Activated naive CD4-positive, alpha-beta T cell treated with Interleukin-2 at 50 U/mL for 16 hours (primary cell): ENCODE results near the gene NELL1.

Experiments used
- DNase-seq: peaks from one replicate; pipeline ENCODE4 v3.0.0-alpha.2; 2020

Gene NELL1

DNA sequence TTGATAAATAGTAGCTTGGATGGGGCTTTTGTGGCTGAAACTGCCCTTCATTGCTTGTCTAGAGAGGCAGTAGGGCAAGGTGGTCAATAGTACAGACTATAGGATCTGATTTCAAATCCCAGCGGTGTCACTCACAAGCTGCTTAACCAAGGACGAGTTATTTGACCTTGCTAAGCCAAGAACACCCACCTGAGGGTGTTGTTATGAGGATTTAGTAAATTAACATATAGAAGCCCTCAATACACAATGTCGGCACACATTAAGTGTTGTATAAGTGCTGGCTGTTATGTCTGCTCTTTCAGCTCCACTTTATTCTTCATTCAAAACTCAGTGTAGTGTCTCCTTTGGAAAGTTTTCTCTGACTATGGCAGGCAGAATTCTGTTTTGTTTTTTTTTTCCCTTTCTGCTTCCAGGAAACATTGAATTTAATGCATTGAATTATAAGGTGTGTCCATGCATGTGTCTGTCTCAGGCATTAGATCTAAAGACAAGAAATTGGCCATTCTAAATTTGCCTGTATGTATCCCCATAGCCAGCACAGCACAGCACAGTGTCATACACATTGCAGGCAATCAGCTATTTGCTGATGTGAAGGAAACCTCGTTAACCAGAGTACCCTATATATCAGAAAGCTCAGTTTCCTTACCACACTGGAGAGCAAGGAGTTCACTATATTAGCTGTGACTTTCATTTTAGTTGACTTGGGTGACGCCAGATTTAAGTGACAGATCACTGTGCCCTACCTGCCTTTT, 212.1 kb downstream of the NELL1 start:
- DNase-seq = no peak

DNA sequence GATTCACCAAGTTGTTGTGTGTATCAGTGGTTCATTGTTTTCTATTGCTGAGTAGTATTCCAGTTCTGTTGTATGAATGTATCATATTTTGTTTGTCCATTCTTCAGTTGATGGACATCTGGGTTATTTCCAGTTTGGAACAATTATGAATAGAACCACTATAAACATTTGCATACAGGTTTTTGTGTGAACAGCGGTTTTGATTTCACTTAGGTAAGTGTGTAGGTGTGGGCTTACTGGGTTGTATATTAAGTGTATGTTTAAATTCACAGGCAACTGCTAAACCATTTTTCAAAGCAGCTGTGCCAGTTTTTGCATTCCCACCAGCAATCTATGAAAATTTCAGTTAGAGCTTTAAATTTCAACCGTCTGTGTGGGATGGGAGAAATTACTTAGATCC, 217.8 kb downstream of the NELL1 start:
- DNase-seq = no peak

DNA sequence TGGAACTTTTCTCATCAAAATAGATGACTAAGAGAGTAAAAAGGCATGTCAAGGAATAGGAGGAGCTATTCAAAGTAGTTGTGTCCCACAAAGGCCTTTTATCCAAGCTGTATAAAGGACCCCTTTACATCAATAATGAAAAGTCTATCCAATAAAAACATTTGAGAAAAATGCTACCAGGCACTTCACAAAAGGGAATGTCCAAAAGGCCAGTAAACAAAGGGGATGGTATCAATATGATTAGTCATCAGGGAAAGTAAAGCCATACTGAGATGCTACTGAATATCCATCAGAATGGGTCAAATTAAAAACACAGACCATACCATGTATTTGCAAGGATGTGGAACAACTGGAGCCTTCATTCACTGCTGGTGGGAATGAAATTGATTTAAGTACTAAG, 224.9 kb downstream of the NELL1 start:
- DNase-seq = no peak

DNA sequence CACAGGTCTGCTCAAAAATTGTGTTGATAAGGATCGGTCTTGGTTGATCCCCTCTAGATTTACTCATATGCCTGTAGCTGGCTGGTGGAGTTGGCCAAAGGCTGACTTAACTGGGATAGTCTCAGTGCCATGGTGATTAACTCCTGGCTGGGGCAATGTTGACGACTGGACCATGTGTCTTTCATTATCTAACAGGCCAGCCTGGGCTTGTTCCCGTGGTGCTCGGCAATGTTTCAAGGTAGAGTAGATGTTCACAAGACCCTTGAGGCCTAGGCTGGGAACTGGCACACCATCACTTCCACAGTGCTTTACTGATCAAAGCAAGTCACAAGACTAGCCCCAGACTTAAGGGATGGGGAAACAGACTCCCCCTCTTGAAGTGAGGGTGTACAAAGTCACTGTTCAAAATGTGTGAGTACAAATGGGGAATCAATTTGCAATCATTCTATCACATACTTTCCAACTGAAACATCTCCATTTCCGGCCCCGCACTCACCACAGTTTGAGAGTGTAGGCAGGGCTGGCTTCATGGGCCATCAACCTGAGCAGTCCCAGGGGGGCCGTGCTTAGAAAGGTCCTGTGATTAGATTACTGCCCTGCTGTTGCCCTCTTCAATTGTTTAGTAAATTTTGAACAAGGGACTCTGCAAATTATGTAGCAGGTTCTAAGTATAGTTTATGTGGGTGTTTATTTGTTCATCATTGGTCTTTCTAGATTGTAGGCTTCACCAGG, 240.8 kb downstream of the NELL1 start:
- no peak for DNase-seq

DNA sequence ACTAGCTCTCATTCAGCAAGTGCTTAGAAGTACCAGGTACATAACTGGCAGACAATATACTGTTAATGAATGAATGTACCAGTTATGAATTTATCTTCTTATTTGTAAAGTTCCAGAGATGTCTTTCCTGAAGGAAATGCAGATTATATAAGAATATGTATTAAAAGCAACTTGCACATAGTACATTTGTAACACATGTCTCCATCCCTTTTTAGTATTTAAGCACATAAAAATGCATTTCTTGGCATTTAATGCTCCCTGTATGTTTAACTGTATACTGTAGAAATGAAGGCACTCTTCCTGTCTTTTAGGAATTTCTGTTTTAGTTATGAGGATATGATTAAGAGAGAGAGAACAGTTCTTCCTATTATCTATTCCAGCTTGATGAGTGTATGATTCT, 241.3 kb downstream of the NELL1 start:
- DNase-seq = no peak

DNA sequence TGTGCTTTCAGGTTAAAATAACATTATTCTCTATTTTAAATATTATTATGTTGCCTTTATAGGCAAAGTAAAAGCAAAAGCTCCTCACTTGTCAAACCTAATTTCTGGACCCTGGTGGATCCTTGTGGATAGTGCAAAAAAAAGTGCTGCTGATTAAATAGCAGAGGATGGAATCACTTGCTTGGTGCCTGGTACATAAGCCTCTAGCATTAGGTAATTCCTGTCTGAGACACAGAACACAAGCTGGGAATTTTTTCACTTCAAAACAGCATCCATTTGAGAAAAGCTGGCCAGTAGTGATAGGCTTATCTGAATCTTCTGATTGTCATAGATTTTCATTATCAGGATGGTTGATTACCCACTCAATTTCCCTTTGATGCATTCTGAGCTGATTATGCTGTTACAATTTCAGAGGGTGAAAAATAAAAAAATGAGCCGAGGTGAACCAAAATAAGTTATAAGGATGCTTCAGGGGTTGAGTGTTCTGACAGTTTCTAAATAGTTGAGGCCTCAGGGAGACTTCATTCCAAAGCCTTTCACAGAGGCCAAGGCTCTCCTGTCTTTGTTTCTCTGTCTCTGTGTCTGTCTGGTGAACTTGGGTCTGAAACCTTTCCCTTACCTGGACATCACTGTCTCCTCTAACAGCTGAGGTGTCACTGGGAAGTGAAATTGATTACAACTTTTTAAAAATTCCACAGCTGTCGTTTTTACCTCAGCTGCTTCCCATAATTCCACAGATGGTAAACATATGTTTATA, 242.9 kb downstream of the NELL1 start:
- no peak for DNase-seq

DNA sequence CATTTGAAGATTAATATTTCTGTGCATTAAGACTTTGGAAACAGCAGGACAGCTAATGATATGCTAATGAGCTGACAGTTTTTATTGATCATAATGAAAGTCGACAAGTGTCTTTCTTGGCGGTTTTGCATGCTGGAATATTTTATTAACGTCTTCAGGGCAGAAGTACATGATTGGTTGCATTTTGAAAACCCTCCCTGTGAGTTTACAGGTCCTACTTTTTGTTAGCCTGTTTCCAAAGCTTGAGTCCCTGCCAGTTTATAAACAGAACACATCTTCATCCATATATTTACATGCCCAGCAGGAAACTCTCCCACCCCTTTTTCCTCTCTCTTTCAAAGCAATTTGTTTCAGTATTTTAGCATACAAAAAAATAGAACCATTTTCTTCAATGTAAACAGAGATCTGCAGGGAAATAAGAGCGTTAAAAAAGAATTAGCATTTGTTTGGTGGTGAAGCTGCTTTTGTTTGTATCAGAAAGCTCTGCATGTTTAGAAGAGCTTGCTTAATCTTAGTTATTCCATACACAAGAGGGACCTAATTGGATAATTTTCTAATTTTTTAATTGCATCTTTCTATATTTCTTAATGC, 243.6 kb downstream of the NELL1 start:
- DNase-seq = no peak

DNA sequence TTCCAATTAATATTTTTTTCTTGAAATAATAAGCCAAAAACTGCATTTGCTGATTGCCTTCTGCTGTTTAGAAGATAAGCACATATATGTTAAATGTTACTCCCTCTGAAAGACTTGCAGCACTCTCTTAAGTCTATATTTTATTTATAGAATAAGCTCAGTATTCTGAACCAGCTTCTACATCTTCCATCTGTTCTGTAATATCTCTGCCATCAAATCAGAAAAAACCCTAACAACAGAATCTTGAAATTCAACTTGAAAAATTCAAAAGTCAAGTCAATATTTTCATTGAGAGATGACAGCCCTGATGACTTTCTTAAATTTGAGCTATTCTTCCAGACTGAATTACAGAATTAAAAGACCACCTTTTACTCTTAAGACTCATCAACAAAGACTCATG, 247.9 kb downstream of the NELL1 start:
- DNase-seq = no peak

DNA sequence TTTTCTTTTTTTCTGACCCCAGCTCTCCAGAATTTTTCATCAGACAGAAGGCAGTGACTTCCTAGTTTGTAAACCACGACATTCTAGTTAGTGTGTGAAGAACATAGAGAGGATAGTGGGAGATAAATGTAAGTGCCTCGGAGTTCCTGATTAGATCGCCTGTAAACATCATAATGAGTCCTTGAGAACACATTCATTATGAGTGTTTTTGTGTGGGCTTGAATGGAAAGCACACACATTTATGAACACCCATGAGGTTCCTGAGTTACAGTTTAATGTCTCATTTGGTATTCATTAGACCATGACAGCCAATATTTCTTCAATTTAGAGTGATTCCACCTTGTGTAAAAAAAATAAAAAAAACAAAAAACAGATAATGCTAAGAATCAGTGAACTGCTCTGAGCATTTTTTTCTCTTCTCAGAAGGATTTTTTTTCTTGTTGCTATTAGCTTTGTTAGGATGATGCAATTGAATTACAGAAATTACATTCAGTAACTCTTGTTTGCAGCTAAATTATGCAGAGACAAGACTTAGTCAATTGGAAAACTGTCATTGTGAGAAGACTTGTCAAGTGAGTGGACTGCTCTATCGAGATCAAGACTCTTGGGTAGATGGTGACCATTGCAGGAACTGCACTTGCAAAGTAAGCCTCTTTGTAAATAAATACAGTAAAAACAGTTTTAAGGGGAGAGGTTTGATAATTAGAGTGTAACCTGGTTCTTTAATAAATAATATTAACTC, 257.6 kb downstream of the NELL1 start:
- no peak for DNase-seq

DNA sequence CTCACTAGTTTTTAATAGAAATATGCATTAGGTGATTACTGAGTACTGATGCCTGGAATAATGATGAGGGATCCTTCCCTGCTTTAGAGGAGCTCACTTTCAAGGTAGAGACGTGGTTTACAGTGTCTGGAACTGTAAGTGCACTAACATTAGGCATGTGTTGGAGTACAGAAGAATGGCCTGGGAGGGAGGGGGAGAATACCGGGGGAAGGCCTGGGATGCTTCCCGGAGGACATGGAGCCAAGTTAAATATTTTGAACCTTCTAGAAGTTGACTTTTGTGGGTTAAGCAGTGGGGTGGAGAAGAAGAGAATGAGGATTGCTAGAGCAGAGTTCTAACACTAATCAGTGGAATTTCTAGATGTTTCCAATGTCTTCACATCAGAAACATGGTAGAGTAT, 261.6 kb downstream of the NELL1 start:
- DNase-seq = no peak

DNA sequence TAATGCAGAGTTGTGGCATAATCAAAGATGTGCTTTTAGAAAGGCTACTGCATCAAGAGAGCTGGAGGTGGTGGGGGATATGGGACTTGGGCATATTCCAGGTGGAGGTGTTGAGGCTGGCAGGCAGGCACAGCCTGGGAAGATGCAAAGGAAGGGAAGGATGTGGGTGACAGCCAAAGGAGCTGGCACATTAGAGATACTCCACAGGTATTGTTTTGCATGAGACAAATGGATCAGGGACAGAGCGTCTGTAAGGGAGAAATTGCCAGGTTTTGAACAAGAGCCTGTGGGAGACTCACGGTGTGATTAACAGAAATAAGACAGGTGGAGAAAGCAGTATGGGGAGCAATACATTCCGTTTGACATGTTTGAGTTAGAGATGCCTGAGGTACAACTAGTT, 263.7 kb downstream of the NELL1 start:
- DNase-seq = no peak

DNA sequence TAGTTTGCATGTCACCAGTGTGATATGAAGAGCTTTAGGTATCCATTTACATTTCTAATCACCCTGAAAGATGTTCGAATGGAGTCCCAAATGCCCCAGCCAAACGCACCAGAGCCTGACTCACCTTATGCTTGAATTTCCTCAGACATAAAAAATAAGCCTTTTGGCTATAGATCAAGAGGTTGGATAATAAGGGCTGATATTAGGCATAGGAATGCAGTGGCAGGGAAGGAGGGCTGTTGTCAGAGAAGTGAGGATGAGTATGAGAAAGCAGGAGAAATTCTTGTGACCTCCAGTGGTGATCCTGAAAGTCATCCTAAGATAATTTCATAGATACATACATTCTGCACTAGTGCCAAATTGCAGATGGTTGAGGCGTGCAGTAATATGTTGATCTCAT, 264.6 kb downstream of the NELL1 start:
- DNase-seq = no peak

DNA sequence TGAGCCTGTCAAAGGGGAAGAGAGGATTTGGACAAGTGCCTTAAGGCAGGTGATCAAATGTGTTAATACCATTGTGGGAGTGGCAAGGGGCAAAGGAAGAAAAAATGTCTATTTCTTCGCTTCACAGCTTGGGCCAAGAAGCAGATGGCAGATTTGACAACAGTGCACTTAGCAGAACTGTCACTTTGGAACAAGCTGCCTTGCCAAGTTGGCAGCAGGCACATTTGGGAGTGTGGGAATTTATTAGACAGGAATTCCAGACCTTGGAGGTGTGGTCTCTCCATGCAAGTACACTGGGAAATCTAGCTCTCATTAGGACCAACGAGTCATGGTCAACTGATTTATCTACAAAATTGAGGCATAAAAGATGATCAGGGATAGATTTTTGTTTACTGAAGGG, 265.1 kb downstream of the NELL1 start:
- DNase-seq = no peak

DNA sequence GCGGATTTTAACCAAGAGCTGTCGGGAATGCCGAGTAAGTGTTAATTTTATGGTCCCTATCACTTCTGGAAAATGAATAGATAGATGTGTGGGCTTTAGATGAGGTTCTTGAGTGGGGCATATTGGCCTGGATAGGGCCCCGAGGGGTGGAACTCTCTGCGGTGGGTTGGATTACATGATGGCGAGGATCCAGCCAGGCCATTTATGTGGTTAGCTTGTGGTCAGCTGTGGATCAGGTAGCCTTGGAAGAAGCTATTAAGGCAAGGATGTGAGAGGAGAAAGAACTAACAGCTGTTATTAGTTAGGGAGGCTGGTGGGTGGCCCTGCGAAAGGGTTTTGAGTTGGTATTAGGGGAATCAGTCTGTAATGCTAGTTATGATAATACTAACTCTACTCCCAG, 268.4 kb downstream of the NELL1 start:
- no peak for DNase-seq

DNA sequence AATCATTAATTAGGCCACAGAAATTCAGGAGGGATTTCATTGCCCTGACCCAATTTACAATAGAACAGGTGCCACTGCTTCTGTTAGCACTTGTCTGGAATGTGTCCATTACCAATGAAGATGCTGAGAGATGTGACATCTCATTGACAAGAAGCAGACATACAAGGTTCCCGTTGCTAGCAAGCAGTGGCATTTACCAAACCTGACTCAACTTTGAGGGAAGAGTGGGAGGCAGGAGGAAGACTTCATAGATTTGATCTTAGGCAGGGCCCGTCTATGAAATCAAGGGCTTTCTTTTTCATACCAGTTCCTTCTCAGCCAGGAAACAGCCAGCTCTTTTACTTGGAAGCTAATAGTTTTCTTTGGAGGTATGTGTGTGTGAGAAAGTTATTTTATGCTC, 280.2 kb downstream of the NELL1 start:
- DNase-seq = no peak

DNA sequence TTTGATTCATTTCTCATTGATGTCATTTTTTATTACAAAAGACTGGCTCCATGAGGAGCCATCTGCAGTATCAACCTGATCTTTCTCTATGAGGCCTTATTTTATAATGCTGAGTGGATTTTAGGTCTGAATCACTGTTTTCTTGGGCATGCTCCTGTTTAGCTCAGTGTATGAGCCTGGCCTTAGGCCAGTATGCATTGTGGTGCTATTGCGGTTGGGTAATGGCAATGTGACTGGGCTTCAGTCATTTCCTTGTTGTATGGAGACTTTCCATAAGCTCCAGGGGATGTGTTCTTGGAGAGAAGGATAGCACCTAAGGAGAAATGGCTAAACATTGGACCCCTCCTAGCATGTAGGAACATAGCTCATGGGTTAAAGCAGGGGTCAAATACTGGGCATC, 293.2 kb downstream of the NELL1 start:
- no peak for DNase-seq

DNA sequence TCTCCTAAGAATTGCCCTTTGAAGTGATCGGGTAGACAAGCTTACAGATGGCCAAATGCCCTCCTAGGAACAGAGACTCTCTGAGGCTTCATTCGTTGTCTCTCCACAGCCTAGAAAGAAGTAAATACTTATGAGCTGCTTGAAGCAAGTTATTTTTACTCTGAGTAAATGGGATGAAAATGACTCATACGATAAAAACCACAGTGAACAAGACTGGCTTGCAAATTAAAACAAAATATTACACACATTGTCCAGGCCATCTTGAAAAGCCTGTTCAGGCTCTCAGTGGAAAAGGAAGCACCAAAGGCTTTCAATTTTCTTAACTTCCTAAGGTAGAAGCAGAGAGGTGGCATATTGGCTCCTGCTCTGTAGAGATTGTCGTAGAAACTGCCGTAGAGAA, 294.2 kb downstream of the NELL1 start:
- DNase-seq = no peak

DNA sequence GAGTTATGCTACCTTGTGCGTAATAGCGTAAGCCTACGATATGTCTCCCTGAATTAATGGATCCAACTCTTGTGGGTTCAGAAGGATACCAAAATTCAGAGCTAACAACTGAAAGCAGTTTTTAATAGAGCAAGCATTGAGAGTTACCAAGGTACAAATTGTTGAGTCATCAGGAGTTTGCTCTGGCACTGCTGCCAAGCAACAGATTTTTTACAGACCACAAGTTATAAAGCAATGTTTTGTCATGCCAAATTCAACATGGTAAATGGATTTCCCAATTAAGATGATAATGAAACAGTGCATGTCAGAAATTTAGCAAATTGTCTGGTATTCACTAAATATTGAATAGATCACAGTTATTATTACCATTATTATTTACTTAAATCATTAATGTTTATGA, 295.6 kb downstream of the NELL1 start:
- DNase-seq = no peak

DNA sequence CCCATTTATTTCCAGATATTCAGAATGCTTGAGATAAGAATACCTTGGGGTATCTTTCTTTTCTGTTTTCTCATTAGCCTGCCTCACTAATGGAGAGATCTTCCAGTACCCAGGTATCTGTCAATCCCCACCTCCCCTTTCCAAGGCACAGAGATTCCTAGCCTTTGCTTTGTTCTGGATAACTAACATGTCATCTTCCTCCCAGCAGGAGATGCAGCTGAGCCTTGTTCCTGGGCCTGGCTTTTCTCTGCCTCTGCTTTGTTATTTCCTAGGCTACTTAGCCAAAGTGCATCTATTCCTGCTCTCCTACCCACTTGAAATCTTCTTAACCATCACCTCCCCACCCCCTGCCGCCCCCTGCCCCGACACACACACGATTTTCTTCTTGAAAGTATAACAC, 297.1 kb downstream of the NELL1 start:
- DNase-seq = no peak

DNA sequence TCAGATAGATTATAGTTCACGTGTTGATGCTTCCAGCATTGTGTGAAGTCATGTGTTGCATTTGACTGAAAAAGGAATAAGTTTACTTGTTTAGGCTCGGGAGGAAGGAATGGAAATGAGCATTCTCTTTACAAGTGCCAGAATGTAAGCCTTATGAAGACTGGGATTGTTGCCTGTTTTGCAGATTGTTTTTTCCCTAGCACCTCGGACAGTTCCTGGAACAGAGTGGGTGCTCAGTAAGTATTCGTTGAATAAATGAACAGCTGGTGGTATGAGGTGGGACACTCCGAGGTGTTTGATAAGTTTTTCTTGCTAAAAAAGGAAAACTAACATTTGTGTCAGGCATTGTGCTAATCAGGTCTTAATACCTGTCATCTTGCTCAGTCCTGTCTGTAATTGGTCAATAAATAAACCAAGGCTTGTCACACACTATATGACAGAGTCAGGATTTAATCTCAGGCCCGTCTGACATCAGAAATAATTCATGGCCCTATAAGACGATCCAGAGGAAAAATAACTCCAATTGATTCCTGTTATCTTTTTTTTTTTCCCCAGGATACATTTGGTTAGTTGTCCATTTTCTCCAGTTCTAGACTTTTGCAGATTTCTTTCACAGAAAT, 304.7 kb downstream of the NELL1 start:
- DNase-seq = no peak

DNA sequence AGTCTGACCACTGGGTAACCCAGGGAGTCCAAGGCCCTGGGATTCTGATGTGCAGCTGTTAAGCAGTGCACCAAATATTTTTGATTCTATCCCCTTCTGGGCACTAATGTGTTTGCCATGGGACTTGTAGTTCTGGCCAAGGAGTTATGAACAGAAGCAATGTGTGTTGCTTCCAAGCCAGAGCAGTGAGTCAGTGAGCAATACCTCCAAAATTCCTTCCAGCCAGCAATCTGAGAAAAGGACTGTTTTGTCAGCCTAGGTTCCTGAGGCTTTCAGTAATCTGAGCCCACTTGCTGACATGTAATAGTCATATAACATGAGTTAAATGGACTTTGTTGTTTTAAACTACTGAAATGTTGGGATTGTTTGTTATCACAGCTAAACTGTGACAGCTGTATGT, 311.4 kb downstream of the NELL1 start:
- DNase-seq = no peak

DNA sequence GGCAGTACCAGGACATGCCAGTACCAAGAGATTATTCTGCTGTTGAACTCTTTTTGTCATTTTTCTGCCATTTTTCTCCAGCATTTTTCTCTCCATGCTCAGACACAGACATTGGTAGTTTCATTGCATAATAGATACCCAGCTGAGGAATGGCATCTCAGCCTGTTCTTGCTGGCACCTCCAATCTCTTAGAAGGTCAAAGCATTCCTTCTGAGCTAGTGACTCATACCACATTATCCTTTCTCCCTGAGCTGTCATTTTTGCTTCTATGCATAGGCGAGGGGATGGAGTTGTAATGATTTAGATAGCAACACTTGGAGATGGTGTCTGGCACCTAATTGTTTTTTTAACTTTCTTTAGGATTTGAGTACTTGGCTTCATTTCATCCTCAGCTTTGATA, 321.1 kb downstream of the NELL1 start:
- DNase-seq = no peak

DNA sequence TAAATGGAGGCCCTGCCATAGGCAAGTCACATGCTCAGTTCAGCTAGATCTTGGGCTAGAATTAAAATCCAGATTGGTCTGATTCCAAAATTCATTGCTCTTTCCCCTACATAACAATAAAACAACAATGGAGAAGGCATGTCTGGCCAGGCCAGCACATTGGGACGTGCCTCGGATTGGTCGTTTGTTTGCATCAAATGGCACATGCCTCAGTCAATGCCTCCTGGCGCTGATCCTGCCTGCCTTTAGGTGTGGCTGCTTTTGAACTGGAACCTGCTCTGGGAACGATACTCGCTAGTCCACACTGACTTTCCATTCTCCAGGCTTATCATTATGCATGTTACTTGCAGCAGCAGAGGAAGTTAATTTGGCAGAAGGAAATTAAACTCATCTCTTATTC, 322.1 kb downstream of the NELL1 start:
- no peak for DNase-seq
